ENCODE results near the gene SLC27A3. TPM values are rescaled to one million over a fixed set of nuclear protein-coding genes. Genes with fewer than 3 reads are reported as not detected.

SLC27A3 gene
- total and polyA plus RNA-seq, 9 of the 15 experiments (the other 6 are each of a cell fraction or from before 2014, with no cell fraction given) = 0.57 to 5.2 (median 2.8) TPM

GRCh38 chr1:153783233-153784190, 8.3 kb downstream of the SLC27A3 start (continued):
- TF ChIP-seq ZNF609 (CRISPR knock-in tag; IDR thresholded peaks at IDR 0.05; ENCODE audit: borderline replicate concordance) = no peak
- TF ChIP-seq ZNF511 (CRISPR knock-in tag; IDR thresholded peaks at IDR 0.05) = peak; percentile 43; the same call in 1 of the 2 replicates
- TF ChIP-seq ZNF583 (CRISPR knock-in tag; IDR thresholded peaks at IDR 0.05) = 0 out of 2 replicates have a peak, but pooled peaks have one; percentile 45
- TF ChIP-seq POLR2H (tag; IDR thresholded peaks at IDR 0.05; ENCODE audit: low read depth) = peak; percentile 90
- peak; percentile 75 for TF ChIP-seq CREM (IDR thresholded peaks at IDR 0.05; ENCODE audit: low read depth)
- TF ChIP-seq ZNF146 (CRISPR knock-in tag; IDR thresholded peaks at IDR 0.05; ENCODE audit: unreplicated experiment) = no peak
- peak; percentile 24; the same call in 1 of the 2 replicates for TF ChIP-seq KLF6 (CRISPR knock-in tag; IDR thresholded peaks at IDR 0.05; ENCODE audit: borderline replicate concordance)
- TF ChIP-seq SAP30 (IDR thresholded peaks at IDR 0.05; ENCODE audit: borderline replicate concordance, insufficient read depth, low read depth, low read length, poor library complexity, severe bottlenecking) = peak; percentile 48
- TF ChIP-seq ZBTB11 (CRISPR knock-in tag; IDR thresholded peaks at IDR 0.05) = no peak; a peak in 1 of 6 replicates
- no peak for TF ChIP-seq SMARCE1 (IDR thresholded peaks at IDR 0.05)
- peak; percentile 82; the same call in 1 of the 2 replicates for TF ChIP-seq MTA3 (IDR thresholded peaks at IDR 0.05; ENCODE audit: borderline replicate concordance)
- peak; percentile 68 for TF ChIP-seq RNF2 (IDR thresholded peaks at IDR 0.05)
- TF ChIP-seq RCOR1 (IDR thresholded peaks at IDR 0.05; ENCODE audit: borderline replicate concordance in 1 of 2, low read depth in 2 of 2, low read length in 2 of 2) = 0 out of 4 replicates have a peak, but pooled peaks of 1 of the 2 experiments have one; percentile 42
- peak; percentile 82 for TF ChIP-seq HDAC2 (IDR thresholded peaks at IDR 0.05)
- no peak for TF ChIP-seq NR0B1 (IDR thresholded peaks at IDR 0.05; ENCODE audit: partially characterized antibody)

All from K562 (cell line).